Testis (tissue), 3 donors: ENCODE results near the gene PSORS1C1. TPM values are rescaled to one million over a fixed set of nuclear protein-coding genes. Genes with fewer than 3 reads are reported as not detected.

Source experiments
- DNase-seq: peaks from one replicate; pipeline ENCODE4 v3.0.0-alpha.2; 2019
- H3K27ac ChIP-seq, 2 donors: fragments of 200-600 bp; sonication (generic); one replicate each; pipeline ENCODE4 v1.5.1; 2019
- H3K27me3 ChIP-seq: fragments of 200-600 bp; sonication (generic); one replicate; pipeline ENCODE4 v1.5.1; 2019
- H3K36me3 ChIP-seq: fragments of 200-600 bp; sonication (generic); one replicate; pipeline ENCODE4 v1.5.1; 2017; ENCODE audit warnings: low read depth; ENCODE audit errors: missing control alignments
- H3K4me1 ChIP-seq: fragments of 200-600 bp; sonication (generic); one replicate; pipeline ENCODE4 v1.5.1; 2019
- H3K4me3 ChIP-seq, 2 donors: fragments of 200-600 bp; sonication (generic); one replicate each; pipeline ENCODE4 v1.5.1; 2017 to 2019
- H3K9me3 ChIP-seq: fragments of 200-600 bp; sonication (generic); one replicate; pipeline ENCODE4 v1.5.1; 2017
- POLR2A ChIP-seq: fragments of 450-650 bp; IDR thresholded peaks from one replicate; pipeline ENCODE4 v1.6.1; 2017; ENCODE audit warnings: antibody characterized with exemption, mild to moderate bottlenecking, moderate library complexity
- WGBS, 2 donors: methylation state at CpG; one replicate each; pipeline ENCODE4 v1.1.5; 2018; 5-methylcytosine and 5-hydroxymethylcytosine counted together
- intact Hi-C: fragments of 100-400 bp; cut with DNase I; formaldehyde crosslinking; loops from one replicate; pipeline ENCODE4 v1.15.1; 2023; ENCODE audit warnings: low total_unique reads
- polyA plus RNA-seq: library from polyadenylated mRNA; stranded (reverse); fragments of 350-450 nt; fragmentation: Illumina TruSeq; extraction: RNeasy Lipid Tissue Mini Kit (QIAGEN cat#74804); gene quantifications from one replicate; pipeline ENCODE4 v1.2.3, GENCODE V29; 2014; ENCODE audit warnings: low read depth, low replicate concordance; ENCODE audit not compliant: insufficient read depth
- total RNA-seq, 2 donors: library from RNA; depleted of rRNA; stranded (reverse); fragments of >200 nt; gene quantifications; one replicate each; pipeline ENCODE4 v1.2.3, GENCODE V29; 2016
- TF ChIP-seq, protein P1 (sequence below), 3 experiments: fragments of 450-650 bp in 2 of 3; fragments of 200-600 bp in 1 of 3; sonication (generic) in 1 of 3; IDR thresholded peaks; one replicate each; pipeline ENCODE4 v1.5.1; 2016 to 2019; ENCODE audit warnings: antibody characterized with exemption in 3 of 3, mild to moderate bottlenecking in 2 of 3, moderate library complexity in 1 of 3

Gene PSORS1C1
- total and polyA plus RNA-seq, 3 donors from 2014 or later, result 28.0 to 126 (median 32.7) TPM

DNA sequence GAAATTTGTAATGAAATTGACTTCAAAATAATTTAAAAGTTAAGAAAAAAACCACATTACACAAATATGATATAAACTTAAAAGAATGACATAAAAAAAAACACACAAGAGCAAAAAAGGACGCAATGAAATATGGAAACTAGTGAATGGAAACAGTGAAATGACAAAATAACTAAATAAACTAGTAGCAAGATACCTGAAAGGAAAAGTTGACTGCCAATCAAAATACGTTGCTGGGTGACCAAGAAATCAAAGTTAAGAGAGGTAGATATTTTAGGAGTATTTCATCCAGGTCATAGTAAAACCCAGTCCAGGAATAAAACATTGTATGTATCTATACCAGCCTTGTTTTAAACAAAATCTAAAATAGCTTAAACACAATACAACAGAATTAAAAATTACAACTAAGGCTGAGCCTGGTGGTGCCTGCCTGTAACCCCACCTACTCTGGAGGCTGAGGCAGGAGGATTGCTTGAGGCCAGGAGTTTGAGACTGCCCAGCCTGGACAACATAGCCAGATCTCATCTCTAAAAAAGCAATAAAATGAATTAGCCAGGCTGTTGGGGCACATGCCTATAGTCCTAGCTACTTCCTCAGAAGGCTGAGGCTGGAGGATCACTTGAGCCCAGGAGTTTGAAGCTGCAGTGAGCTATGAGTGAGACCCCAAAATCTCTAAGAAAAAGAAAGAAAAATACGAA is 24.2 kb upstream of the PSORS1C1 start:
- intact Hi-C loops, result no loop called here
- no peaks in the 10 kb centered on the region for H3K36me3 ChIP-seq
- H3K27ac ChIP-seq, result no peak overlapping the region
- TF ChIP-seq, protein P1, sequence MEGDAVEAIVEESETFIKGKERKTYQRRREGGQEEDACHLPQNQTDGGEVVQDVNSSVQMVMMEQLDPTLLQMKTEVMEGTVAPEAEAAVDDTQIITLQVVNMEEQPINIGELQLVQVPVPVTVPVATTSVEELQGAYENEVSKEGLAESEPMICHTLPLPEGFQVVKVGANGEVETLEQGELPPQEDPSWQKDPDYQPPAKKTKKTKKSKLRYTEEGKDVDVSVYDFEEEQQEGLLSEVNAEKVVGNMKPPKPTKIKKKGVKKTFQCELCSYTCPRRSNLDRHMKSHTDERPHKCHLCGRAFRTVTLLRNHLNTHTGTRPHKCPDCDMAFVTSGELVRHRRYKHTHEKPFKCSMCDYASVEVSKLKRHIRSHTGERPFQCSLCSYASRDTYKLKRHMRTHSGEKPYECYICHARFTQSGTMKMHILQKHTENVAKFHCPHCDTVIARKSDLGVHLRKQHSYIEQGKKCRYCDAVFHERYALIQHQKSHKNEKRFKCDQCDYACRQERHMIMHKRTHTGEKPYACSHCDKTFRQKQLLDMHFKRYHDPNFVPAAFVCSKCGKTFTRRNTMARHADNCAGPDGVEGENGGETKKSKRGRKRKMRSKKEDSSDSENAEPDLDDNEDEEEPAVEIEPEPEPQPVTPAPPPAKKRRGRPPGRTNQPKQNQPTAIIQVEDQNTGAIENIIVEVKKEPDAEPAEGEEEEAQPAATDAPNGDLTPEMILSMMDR (IDR thresholded peaks at IDR 0.05), result no peak
- TF ChIP-seq POLR2A, result no peak
- no peaks in the 10 kb centered on the region for H3K4me1 ChIP-seq
- no peak overlapping the region for H3K4me3 ChIP-seq
- no peaks in the 10 kb centered on the region for H3K27me3 ChIP-seq
- no peak for DNase-seq
- WGBS, 2 donors, result 86 to 93% methylated on average over 3 of the region's 3 CpGs
- no peaks in the 10 kb centered on the region for H3K9me3 ChIP-seq

DNA sequence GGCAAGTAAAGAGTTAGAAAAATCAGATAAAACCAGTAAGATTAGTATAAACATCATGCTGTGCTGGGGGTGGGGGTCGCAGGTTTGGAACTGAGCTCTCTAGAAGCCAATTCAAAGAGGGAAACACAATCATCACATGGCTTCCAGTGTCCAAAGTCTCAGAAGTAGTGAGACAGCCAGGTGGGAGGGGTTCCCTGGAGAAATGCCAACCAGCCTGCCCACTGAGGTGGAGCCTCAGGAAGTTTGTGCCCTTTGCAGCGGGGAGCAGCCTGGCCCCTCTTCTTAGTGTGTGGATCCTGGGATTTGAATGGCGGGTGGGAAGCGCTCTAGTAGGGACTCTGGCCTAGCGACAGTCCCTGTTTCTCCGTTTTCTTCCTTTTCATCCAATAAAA is 23.6 kb upstream of the PSORS1C1 start:
- Histone ChIP-seq H3K27me3 (no peaks in the 10 kb centered on the region), H3K9me3 (no peaks in the 10 kb centered on the region), H3K36me3 (no peaks in the 10 kb centered on the region), H3K27ac (no peak overlapping the region), H3K4me1 (no peaks in the 10 kb centered on the region), H3K4me3 (no peak overlapping the region)
- intact Hi-C loops, result no loop called here
- TF ChIP-seq, protein P1 (IDR thresholded peaks at IDR 0.05), result no peak
- no peak for TF ChIP-seq POLR2A
- DNase-seq, result no peak
- 94 to 96% methylated on average over 6 of the region's 6 CpGs for WGBS, 2 donors

GRCh38 chr6:31091680-31092079 is 22.9 kb upstream of the PSORS1C1 start:
- no peak for DNase-seq
- Histone ChIP-seq H3K4me1 (no peaks in the 10 kb centered on the region), H3K9me3 (no peaks in the 10 kb centered on the region), H3K27me3 (no peaks in the 10 kb centered on the region), H3K36me3 (no peaks in the 10 kb centered on the region), H3K4me3 (no peak overlapping the region), H3K27ac (no peak overlapping the region)
- TF ChIP-seq POLR2A, result no peak
- TF ChIP-seq, protein P1 (IDR thresholded peaks at IDR 0.05), result no peak
- WGBS, 2 donors, result 37 to 60% methylated on average over 3 of the region's 3 CpGs
- intact Hi-C loops, result no loop called here

DNA sequence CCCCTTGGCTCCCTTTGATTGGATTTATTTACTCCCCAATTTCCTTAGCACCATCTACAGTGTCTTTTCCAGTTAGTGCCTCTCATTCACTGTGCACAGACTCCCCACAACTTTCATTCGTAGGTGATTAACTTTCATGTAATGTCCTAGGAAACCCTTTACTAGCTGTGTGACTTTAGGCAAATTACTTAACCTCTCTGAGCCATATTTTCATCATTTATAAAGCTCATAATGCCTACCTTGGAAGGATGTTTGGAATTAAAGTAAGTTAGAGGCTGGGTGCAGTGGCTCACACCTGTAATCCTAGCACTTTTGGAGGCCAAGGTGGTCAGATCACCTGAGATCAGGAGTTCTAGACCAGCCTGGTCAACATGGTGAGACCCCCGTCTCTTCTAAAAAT is 22.4 kb upstream of the PSORS1C1 start:
- TF ChIP-seq, protein P1 (IDR thresholded peaks at IDR 0.05), result no peak
- TF ChIP-seq POLR2A, result no peak
- 96 to 97% methylated on average over 2 of the region's 2 CpGs for WGBS, 2 donors

More for the DNA sequence above, 22.4 kb upstream of the PSORS1C1 start:
- Histone ChIP-seq H3K27me3 (no peaks in the 10 kb centered on the region), H3K27ac (no peak overlapping the region), H3K4me3 (no peak overlapping the region), H3K9me3 (no peaks in the 10 kb centered on the region), H3K4me1 (no peaks in the 10 kb centered on the region), H3K36me3 (no peaks in the 10 kb centered on the region)
- no peak for DNase-seq
- intact Hi-C loops, result no loop called here
